Hepatocyte (in vitro differentiated cells): Measurements from ENCODE around the gene CLCNKB.

ENCODE experiments used
- CTCF ChIP-seq: fragments of 200-600 bp; sonication (generic); IDR thresholded peaks from 2 replicates; pipeline ENCODE4 v1.5.1; 2016; ENCODE audit warnings: antibody characterized with exemption, mild to moderate bottlenecking; ENCODE audit not compliant: poor library complexity
- EZH2phosphoT487 ChIP-seq: fragments of 200-600 bp; sonication (generic); IDR thresholded peaks from one replicate; pipeline ENCODE4 v1.6.1; 2018; ENCODE audit warnings: antibody characterized with exemption, mild to moderate bottlenecking, low read depth, moderate library complexity; ENCODE audit not compliant: unreplicated experiment, severe bottlenecking

GRCh38 chr1:16029288-16029687 lies 14.3 kb upstream of the CLCNKB start:
- TF ChIP-seq CTCF (no peak), EZH2phosphoT487 (no peak)
